Inflammatory macrophage treated with lipopolysaccharide for 4 hours (primary cell): ENCODE measurements around the gene TIMM13.

Experiments
- DNase-seq: peaks from one replicate; pipeline ENCODE4 v3.0.0-alpha.2; 2020

The TIMM13 gene

DNA sequence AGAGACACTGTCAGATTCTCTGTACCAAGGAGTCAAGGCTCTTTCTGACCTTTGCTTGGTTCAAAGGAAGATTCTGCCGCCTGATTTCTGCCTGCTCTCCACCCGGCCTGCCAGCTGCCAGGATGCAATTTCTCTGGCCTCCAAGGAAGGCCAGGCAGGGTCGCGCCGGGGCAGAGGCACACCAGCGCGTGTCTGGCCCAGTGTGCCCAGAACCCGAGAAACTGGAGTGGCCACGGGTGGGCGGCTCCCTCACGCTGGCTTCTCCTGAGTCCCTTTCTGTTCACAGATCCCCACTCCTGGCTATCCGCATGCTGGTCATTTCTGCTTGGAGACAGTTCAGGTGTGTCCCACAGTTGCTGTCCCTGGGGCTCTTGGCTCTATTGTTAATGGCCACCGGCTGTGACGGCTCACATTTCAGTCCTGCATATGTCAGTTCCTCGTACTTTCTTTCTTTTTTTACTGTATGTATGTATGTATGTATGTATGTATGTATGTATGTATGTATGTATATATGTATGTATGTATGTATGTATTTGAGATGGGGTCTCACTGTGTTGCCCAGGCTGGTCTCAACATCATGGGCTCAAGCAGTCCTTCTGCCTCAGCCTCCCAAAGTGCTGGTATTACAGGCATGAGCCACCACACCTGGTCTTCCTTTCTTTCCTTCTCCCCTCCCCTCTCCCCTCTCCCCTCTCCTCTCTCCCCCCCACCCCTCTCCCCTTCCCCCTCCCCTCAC, 50.4 kb downstream of the TIMM13 start:
- DNase-seq = no peak
